D721Med (cell line): ENCODE results near the gene CDC37L1.

Source experiments
- DNase-seq: peaks from one replicate; pipeline ENCODE4 v3.0.0; 2011; ENCODE audit warnings: low spot score; ENCODE audit not compliant: insufficient read length
- FAIRE-seq: peaks from 2 replicates; lab custom pipeline; 2011; peaks lifted over from hg19 to GRCh38; lab: Jason Lieb, UNC
- CTCF ChIP-seq: IDR thresholded peaks from 2 replicates; pipeline ENCODE4 v1.5.1; 2012; ENCODE audit warnings: mild to moderate bottlenecking, control low read depth; ENCODE audit not compliant: insufficient read depth; ENCODE audit errors: missing control alignments

The CDC37L1 gene

GRCh38 chr9:4670591-4670990 is 8.8 kb upstream of the CDC37L1 start:
- DNase-seq (no peak), FAIRE-seq (no peak)
- no peak for TF ChIP-seq CTCF

- no peak for DNase-seq
- no peak for FAIRE-seq
- TF ChIP-seq CTCF, result no peak
These were observed 7.6 kb upstream of the CDC37L1 start for GRCh38 chr9:4671737-4672136.

GRCh38 chr9:4674783-4675182 is 4.6 kb upstream of the CDC37L1 start:
- no peak for DNase-seq
- no peak for TF ChIP-seq CTCF
- no peak for FAIRE-seq

GRCh38 chr9:4677392-4677791 is 2.0 kb upstream of the CDC37L1 start:
- no peak for TF ChIP-seq CTCF
- DNase-seq (no peak), FAIRE-seq (no peak)

- TF ChIP-seq CTCF, result no peak
- DNase-seq (no peak), FAIRE-seq (no peak)
These were observed 596 bp upstream of the CDC37L1 start for GRCh38 chr9:4678679-4679267.

- DNase-seq, result no peak
- TF ChIP-seq CTCF, result no peak
- peak; percentile 48 for FAIRE-seq
These were observed 780 bp downstream of the CDC37L1 start for GRCh38 chr9:4680173-4680525.

- no peak for FAIRE-seq
These were observed 1.4 kb downstream of the CDC37L1 start for GRCh38 chr9:4680750-4681149.

More at GRCh38 chr9:4680750-4681149, 1.4 kb downstream of the CDC37L1 start:
- no peak for TF ChIP-seq CTCF
- DNase-seq, result no peak
